Stimulated activated memory B cell treated with anti-CD40 and anti-IgM and Interleukin-4, amounts not matched to agents 10 μg/mL and 1 μg/mL and 100 μg/mL, for 72 hours (primary cell): Measurements from ENCODE around the gene IMPA2.

Experiments
- ATAC-seq: fragments of 150-1000 bp; cut with Tn5 transposase; 2 replicates; pipeline ENCODE4 v1.10.0; 2021
- H3K27ac Mint-ChIP-seq: one replicate; pipeline ENCODE4 v1.8.0; 2022; ENCODE audit warnings: mild to moderate bottlenecking, mixed read lengths
- H3K27me3 Mint-ChIP-seq: one replicate; pipeline ENCODE4 v1.8.0; 2022; ENCODE audit warnings: mixed read lengths
- H3K36me3 Mint-ChIP-seq: one replicate; pipeline ENCODE4 v1.8.0; 2022; ENCODE audit warnings: mixed read lengths
- H3K4me1 Mint-ChIP-seq: one replicate; pipeline ENCODE4 v1.8.0; 2022; ENCODE audit warnings: mixed read lengths
- H3K4me3 Mint-ChIP-seq: one replicate; pipeline ENCODE4 v1.8.0; 2022; ENCODE audit warnings: mild to moderate bottlenecking, moderate library complexity, mixed read lengths
- H3K9me3 Mint-ChIP-seq: one replicate; pipeline ENCODE4 v1.8.0; 2022; ENCODE audit warnings: mixed read lengths

The IMPA2 gene

DNA sequence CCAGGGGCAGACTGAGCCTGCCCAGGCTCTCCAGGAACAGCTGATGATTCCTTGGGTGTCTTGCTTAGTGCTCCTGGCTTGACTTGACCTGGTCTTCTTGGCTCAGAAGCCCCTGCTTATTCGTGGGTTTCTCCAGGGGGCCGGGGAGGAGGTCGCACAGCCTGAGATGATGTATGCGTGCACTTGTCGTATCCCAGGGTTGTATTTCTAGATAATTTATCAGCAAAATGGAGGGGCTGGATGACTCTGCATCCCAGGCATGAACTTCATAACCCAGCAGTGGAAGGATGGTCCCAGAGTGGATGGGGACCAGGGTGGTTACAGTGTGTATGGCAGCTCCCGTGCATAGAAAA is 25.2 kb downstream of the IMPA2 start:
- Mint-ChIP-seq H3K4me3 (no peak overlapping the region), H3K4me1 (peaks cover 13% of the 10 kb centered on the region), H3K9me3 (no peaks in the 10 kb centered on the region), H3K27me3 (no peaks in the 10 kb centered on the region), H3K27ac (no peak overlapping the region), H3K36me3 (peaks cover 6% of the 10 kb centered on the region)
- no peak for ATAC-seq

DNA sequence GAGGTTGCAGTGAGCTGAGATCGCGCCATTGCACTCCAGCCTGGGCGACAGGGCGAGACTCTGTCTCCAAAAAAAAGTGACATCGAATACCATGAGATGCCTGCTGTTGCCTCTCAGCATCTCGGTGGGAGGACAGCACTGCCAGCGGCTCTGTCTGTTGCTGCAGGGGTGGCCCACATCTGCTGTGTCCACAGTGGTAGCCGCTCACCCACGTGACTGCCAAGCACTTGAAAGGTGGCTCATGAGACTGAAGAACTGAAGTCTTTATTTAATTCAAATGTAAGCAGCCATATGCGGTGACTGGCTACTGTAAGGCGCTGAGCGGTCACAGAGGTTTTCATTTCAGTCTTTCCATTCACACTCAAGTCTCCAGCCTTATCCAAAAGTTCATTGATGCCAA is 25.8 kb downstream of the IMPA2 start:
- Mint-ChIP-seq H3K27ac (no peak overlapping the region), H3K4me3 (no peak overlapping the region), H3K36me3 (peaks cover 6% of the 10 kb centered on the region), H3K4me1 (peaks cover 13% of the 10 kb centered on the region), H3K27me3 (no peaks in the 10 kb centered on the region), H3K9me3 (no peaks in the 10 kb centered on the region)
- no peak for ATAC-seq

DNA sequence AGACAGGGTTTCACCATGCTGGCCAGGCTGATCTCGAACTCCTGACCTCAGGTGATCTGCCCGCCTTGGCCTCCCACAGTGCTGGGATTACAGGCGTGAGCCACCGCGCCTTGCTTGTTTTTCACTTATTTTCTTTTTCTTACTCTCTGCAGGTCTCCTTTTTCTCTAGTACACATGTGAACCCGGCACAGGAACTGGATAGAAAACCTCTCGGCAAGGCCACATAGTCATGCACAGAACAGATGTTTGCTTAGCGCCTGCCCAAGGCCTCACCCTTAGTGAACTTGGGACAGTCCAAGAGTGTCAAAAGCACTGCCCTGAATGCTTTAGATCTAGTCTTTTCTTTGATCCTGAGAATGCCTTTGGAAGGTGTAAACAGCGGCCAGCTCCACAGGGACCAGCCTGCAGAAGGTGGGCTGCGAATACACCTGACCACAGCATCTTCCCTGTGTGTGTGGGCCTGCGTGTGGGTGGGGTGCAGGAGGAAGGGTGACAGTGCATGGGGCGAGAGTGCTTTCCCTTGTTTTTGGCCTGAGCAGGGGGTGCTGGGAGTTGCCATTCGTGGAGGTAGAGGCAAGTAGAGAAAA is 27.0 kb downstream of the IMPA2 start:
- Mint-ChIP-seq H3K27ac (no peak overlapping the region), H3K9me3 (no peaks in the 10 kb centered on the region), H3K36me3 (peaks cover 6% of the 10 kb centered on the region), H3K4me3 (no peak overlapping the region), H3K4me1 (peaks cover 13% of the 10 kb centered on the region), H3K27me3 (no peaks in the 10 kb centered on the region)
- no peak for ATAC-seq

DNA sequence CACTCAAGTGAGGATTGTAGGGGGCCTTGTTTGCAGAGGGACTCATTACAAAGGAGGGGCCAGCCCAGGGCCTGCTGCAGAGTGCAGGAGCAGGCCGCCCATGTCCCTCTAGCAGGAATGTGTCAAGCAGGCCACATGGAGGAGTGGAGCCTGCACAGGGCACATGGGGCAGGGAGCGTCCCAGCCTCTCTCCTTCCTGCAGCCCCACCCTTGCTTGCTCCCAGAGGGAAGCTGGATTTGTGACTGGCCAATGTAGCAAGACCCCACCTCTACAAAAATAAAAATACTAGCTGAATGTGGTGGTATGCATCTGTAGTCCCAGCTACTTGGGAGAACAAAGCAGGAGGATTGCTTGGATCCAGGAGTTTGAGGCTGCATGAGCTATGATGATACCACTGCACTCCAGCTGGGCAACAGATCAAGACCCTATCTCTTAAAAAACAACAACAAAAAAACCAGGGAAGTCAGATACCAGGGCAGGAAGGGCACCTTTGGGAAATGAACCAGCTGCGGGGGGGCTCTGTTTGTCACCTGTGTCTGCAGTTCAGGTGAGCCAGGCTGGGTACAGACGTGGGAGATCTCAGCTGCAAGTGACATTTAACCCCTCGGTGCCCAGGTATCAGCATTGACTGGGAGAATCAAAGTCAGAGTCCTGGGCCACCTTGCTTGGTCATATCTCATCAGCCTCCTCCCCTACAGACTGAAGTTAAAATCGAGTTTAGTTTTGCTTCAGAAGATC is 27.7 kb downstream of the IMPA2 start:
- no peak for ATAC-seq
- peaks cover 13% of the 10 kb centered on the region for H3K4me1 Mint-ChIP-seq
- no peak overlapping the region for H3K4me3 Mint-ChIP-seq
- no peaks in the 10 kb centered on the region for H3K27me3 Mint-ChIP-seq
- H3K27ac Mint-ChIP-seq: no peak overlapping the region
- peaks cover 6% of the 10 kb centered on the region for H3K36me3 Mint-ChIP-seq
- H3K9me3 Mint-ChIP-seq: no peaks in the 10 kb centered on the region

DNA sequence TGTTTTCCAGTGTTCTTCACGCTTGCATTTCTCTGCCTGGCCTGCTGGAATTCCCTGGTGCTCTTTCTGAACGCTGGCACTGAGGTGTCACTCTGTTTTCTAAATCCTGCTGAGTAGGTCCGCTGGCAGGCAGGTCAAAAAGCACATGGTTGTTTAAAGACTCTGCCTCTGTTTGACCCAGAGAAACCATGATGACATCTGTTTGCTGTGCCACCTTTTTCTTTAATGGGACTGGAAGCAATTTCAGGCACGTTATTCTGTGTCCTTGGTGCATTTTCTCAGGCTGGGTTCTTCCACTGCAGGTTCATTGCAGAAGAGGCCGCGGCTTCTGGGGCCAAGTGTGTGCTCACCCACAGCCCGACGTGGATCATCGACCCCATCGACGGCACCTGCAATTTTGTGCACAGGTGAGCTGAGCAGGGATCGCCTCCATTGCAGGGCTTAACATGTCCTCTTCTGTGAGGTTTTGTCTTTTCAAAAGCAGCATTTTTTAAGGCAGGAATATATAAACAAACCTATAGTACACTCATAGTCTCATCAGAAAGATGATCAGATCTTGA is 28.4 kb downstream of the IMPA2 start:
- H3K27me3 Mint-ChIP-seq: no peaks in the 10 kb centered on the region
- no peak for ATAC-seq
- H3K4me1 Mint-ChIP-seq: peaks cover 12% of the 10 kb centered on the region
- H3K4me3 Mint-ChIP-seq: no peak overlapping the region
- no peaks in the 10 kb centered on the region for H3K9me3 Mint-ChIP-seq
- no peak overlapping the region for H3K27ac Mint-ChIP-seq
- H3K36me3 Mint-ChIP-seq: peaks cover 12% of the 10 kb centered on the region

DNA sequence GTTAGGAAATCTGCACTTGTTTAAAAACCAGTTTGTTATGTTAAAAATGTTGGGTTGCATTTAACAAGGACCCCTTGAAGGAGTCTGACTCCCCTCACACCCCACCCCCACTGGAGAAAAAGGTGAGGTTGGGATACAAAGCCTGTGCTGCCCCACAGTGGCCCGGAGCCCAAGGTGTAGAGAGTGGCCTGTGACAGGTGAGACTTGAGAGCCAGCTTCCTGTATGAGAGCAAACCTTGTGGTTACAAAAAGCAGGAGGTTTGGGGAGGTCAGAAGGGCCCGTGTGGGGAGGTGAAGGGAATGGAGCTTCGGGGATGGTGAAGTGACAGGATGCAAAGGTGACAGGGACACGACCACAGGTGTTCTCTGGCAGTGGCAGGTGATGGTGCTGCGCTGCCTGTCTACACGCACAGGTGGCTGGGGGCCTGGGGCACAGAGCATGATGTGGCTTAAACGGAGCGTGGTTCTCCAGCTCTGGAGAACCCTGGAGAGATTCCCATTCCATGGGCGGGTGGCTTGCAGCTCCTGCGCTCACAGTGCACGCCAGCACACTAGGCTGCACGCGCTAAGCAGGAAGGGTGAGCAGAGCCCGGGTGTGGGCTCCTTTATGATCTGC is 29.0 kb downstream of the IMPA2 start:
- peaks cover 6% of the 10 kb centered on the region for H3K4me1 Mint-ChIP-seq
- H3K36me3 Mint-ChIP-seq: peaks cover 15% of the 10 kb centered on the region
- no peaks in the 10 kb centered on the region for H3K9me3 Mint-ChIP-seq
- ATAC-seq: no peak
- H3K27me3 Mint-ChIP-seq: no peaks in the 10 kb centered on the region
- H3K4me3 Mint-ChIP-seq: no peak overlapping the region
- no peak overlapping the region for H3K27ac Mint-ChIP-seq

DNA sequence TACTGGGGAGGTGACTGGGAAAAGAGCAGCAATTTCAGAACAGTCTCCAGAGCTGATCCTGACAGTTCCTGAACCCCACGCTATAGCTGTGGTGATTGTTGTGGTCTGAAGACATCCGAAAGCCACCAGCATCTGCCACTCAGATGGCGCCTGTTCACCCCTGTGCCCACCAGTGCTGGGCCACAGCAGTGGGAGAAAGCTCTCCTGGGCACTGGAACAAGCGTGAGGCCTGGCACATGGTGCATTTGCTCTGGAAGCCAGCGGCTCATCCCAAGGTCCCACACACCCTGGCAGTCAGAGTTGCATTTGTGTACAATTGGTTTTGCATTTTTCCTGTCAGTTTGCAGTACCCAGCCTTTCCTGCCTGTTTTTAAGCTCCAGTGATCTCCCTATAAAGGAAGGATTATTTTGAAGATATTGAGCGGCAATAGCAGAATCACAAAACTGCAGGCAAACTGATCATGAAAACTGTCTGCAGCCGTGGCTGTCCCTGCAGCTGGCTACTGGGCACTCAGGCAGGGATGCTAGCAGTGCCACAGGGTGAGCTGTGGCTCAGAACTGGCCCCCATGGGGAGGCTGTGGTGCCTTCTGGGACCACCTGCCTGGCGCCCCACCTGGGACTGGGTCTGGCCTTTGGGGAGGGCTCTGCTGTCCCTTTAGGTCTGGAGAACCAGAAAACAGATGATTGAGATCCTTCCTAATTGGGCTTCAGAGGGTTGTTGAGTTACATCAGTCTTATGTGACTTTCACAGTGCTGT is 30.1 kb downstream of the IMPA2 start:
- Mint-ChIP-seq H3K27ac (no peak overlapping the region), H3K9me3 (no peaks in the 10 kb centered on the region), H3K4me1 (no peaks in the 10 kb centered on the region), H3K36me3 (peaks cover 17% of the 10 kb centered on the region), H3K27me3 (no peaks in the 10 kb centered on the region), H3K4me3 (no peak overlapping the region)
- no peak for ATAC-seq

DNA sequence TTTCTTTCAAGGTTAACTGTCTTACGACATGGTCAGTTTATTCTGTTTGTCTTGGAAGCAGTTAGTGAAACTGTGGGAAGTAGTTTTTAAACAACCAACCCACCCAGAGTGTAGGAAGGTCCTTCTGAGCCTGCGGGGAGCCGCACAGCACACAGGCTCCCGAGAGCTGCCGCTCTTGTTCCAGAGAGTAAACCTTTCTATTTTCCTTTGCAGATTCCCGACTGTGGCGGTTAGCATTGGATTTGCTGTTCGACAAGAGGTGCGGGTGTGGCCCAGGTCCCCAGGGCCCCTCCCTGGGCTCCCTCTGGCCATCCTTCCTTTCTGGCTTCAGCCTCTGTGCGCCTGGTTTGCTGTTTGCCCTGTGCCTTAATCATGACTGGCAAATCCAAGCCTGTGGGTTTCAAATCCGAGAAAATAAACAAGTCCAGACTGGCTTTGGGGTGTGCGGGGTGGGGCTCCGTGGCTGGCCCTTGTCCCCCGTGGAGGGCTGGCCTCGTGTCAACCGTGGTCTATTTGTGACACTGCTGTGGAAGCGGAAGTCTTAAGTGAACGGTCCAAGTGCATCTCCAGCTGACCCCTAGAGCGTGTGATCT is 30.7 kb downstream of the IMPA2 start:
- Mint-ChIP-seq H3K9me3 (no peaks in the 10 kb centered on the region), H3K4me3 (no peak overlapping the region), H3K27ac (no peak overlapping the region), H3K36me3 (peaks cover 21% of the 10 kb centered on the region), H3K27me3 (no peaks in the 10 kb centered on the region), H3K4me1 (no peaks in the 10 kb centered on the region)
- ATAC-seq: no peak

DNA sequence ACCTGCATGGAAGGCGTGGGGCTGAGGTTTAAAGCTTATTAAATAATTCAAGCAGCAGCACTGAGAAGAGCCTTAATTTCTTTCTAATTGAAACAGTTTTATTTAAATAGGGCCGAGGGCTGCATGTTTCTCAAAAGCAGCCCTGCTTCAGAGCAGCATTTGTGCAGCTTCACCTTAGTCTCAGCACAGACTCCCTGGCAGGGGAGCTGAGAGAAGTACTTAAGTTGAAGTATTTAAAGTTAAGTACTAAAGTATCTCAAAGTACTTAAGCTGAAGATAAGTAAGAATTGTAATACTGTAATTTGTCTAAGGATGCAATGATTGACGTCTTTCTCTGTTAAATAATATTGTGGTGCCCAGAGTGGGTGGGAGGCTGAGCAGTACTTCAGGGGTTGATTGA is 31.4 kb downstream of the IMPA2 start:
- Mint-ChIP-seq H3K27me3 (no peaks in the 10 kb centered on the region), H3K4me3 (no peak overlapping the region), H3K4me1 (no peaks in the 10 kb centered on the region), H3K36me3 (peaks cover 22% of the 10 kb centered on the region), H3K27ac (no peak overlapping the region), H3K9me3 (no peaks in the 10 kb centered on the region)
- no peak for ATAC-seq

DNA sequence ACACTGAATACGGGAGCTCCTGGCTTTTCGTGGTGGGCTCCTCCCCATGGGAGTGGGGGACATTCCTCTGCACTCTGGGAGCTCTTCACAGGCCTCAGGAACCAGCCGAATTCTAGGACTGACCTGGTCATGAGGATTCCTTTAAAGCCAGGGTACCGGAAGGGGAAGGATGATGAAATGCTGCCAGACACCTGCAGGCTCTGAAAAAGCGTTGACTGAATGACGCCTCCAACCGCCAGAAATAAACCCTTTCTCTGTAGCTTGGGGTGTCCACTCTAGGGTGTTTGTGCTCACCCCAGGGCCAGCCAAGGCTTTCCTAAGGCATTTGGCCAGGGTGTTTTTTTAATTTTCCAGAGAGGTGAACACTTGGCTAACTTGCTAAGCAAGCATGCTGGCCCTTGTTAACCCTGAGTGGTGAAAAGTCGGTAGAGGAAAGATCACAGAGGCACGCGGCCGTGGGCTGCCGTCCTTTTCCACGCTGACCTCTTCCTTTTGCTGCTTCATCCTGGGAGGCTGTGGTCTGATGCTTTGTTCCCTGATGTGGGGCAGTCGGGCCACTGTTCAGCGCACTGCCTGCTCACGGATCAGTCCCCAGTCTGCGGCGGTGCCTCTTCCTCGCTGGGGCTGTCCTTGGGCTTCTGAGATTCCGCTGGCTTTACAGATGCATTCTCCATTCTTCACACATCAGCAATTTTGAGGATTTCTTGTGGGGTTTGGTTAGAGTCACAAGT is 32.0 kb downstream of the IMPA2 start:
- Mint-ChIP-seq H3K4me3 (no peak overlapping the region), H3K27me3 (no peaks in the 10 kb centered on the region), H3K27ac (no peak overlapping the region), H3K36me3 (peaks cover 20% of the 10 kb centered on the region), H3K4me1 (no peaks in the 10 kb centered on the region), H3K9me3 (no peaks in the 10 kb centered on the region)
- ATAC-seq: no peak

DNA sequence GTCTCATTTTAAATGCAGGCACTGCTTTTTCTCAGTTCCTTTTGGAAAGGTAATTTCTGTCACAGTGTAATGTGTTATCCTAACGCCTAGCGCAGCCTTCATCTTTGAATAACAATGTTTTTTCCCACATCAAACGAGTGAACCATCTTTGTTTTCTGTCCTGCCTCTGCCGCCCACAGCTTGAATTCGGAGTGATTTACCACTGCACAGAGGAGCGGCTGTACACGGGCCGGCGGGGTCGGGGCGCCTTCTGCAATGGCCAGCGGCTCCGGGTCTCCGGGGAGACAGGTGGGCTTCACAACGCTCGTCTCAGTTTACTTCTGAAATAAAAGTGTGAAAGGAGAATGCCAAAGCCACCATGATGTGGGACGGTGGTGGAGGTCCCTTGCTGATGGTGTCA is 32.8 kb downstream of the IMPA2 start:
- no peaks in the 10 kb centered on the region for H3K4me1 Mint-ChIP-seq
- H3K27ac Mint-ChIP-seq: no peak overlapping the region
- H3K27me3 Mint-ChIP-seq: no peaks in the 10 kb centered on the region
- no peak for ATAC-seq
- peaks cover 20% of the 10 kb centered on the region for H3K36me3 Mint-ChIP-seq
- no peaks in the 10 kb centered on the region for H3K9me3 Mint-ChIP-seq
- H3K4me3 Mint-ChIP-seq: no peak overlapping the region

DNA sequence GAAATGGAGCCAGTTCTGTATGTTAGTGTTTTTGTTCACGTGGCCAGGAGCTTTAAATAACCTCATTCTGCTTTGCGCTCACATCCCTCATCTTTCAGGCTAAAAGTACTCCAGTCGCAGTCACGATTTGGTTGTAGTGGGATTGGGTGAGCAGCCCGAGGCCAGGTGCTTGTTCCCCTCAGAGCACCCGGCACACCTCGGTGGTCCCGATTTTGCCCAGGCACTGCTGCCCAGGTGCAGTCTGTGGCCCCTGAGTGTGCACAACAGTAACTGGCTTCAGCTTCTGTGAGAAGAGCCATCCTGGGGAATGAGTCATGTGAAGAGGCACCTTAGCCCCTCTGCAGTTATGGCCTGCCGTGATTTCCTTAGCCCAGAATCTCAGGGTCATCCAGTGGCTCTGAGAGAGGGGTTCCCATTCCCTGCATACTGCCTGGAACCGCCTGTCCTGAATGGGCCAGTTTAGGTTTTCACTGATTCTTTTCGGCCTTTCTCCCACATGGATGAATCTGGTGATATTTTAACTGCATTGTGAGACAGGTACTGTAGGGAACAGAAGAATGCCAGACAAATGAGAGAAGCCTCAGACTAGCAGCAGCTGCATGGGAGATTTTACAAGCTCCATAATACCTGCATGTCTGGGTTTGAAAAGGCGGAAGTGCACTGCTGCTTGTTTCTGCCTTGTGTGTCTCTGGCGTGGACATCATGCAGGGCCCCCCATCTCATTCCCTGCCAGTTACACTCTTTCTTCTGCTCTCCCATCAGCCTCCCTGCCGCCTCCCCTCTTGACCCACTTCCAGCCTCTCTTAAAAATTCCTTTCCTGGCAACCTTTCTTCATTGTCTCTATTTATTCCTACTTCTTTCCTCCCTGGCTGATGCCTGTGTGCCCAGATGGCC is 33.5 kb downstream of the IMPA2 start:
- no peak overlapping the region for H3K27ac Mint-ChIP-seq
- no peak for ATAC-seq
- no peaks in the 10 kb centered on the region for H3K27me3 Mint-ChIP-seq
- no peaks in the 10 kb centered on the region for H3K4me1 Mint-ChIP-seq
- H3K36me3 Mint-ChIP-seq: peaks cover 20% of the 10 kb centered on the region
- no peaks in the 10 kb centered on the region for H3K9me3 Mint-ChIP-seq
- H3K4me3 Mint-ChIP-seq: no peak overlapping the region

DNA sequence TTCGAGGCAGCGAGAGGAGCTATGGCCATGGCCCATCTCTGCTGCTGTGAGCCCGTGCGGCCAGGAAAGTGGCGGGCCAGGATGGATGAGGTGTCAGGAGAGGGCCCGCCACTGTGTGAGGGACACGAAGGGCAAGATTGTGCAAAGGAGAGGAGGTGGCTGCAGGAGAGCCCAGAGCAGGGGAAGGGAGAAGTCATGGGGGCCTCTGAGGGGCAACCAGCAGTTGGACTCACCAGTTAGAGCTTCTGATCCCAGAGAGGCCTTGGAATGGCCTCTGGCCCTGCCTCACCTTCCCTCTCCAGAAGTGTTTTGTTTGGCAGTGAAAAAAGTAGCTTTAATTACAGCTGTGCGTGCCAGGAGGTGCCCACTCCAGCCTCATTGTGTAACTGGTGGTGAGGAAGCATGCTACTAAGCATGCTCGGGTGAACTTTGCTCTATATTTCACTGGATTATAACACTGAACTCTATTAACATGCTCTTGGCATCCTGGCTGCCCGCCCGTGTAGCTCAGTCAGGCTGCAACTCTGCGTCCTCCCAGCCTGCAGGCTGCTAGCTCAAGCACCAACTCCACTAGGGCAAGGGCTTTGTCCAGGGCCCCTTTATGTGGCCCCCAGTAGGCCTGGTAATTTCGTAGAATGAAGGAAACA is 34.2 kb downstream of the IMPA2 start:
- no peaks in the 10 kb centered on the region for H3K9me3 Mint-ChIP-seq
- H3K4me3 Mint-ChIP-seq: no peak overlapping the region
- H3K27me3 Mint-ChIP-seq: no peaks in the 10 kb centered on the region
- H3K36me3 Mint-ChIP-seq: peaks cover 23% of the 10 kb centered on the region
- H3K27ac Mint-ChIP-seq: no peak overlapping the region
- peaks cover 2% of the 10 kb centered on the region for H3K4me1 Mint-ChIP-seq
- no peak for ATAC-seq
